HG03196 (cell line): ENCODE results near the gene DDAH1.
"Not testable (repeated sequence)": the region's sequence is repeated elsewhere in the genome, so short reads cannot be mapped to it uniquely, and the experiment has no call there.

ENCODE experiments used
- ATAC-seq: cut with Tn5 transposase; IDR thresholded peaks from one replicate; pipeline ENCODE4 v1.9.1; 2021; ENCODE audit not compliant: unreplicated experiment

The DDAH1 gene

DNA sequence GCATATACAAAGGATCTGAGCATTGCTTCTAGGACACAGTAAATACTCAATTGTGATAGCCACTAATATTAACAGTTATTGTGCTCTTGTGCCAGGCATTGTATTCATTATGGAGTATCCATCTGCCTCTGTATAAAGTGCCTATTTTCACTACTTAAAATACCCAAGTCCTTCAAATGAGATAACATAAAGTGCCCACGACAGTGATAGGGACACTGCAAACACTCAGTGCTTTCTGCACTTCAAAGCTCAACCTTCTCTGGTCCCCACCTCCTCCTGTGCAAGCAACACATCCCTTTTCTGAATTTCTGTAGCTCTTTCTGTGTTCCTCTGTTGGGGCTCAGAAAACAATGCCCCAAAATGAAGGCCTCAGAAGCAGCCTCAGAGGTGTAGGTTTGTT is 6.6 kb upstream of the DDAH1 start:
- ATAC-seq, result no peak

DNA sequence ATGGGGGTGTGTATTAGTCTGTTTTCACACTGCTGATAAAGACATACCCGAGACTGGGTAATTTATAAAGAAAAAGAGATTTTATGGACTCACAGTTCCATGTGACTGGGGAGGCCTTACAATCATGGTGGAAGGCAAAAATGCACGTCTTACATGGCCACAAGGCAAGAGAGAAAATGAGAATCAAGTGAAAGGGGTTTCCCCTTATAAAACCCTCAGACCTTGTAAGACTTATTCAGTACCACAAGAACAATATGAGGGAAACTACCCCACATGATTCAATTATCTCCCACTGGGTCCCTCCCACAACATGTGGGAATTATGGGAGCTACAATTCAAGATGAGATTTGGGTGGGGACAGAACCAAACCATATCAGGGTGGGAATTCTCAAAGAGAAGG is 5.2 kb upstream of the DDAH1 start:
- ATAC-seq, result not testable (repeated sequence)

DNA sequence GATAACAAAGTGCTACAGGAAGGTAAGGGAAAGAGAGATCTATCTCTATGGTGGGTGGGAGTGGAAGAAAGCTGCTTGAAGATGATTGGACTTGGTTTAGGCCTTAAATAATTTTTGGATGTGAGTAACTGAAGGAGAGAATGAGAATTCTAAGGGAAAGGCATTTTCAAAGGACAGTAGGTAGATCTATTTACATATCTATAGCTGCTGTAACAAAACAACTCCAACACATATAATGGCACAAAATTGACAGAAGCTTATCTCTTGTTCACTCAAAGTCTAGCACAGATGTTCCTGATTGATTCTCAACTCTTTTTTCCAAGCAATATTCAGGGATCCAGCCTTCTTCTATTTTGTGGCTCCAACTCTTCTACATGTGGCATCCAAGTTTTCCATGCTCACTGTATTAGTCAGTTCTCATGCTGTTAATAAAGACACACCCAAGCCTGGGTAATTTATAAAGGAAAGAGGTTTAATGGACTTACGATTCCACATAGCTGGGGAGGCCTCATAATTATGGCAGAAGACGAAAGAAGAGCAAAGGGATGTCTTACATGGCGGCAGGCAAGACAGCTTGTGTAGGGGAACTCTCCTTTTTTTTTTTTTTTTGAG is 3.1 kb upstream of the DDAH1 start:
- no peak for ATAC-seq

DNA sequence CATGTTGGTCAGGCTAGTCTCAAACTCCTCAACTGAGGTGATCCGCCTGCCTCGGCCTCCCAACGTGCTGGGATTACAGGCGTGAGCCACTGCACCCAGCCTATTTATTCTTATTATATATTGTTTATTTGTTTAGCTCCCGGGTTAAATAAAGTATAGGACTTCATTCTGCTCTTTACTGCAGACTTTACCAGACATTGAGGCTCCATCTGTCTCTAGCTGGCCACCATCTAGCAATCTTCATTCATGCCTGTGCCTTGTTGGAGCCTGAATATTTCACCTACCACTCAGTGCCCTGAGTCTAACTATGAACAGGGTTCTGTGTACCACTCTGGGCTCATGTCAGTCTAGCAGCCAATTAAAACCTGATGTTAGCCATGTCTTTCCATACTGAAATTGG is 2.1 kb upstream of the DDAH1 start:
- ATAC-seq, result no peak

DNA sequence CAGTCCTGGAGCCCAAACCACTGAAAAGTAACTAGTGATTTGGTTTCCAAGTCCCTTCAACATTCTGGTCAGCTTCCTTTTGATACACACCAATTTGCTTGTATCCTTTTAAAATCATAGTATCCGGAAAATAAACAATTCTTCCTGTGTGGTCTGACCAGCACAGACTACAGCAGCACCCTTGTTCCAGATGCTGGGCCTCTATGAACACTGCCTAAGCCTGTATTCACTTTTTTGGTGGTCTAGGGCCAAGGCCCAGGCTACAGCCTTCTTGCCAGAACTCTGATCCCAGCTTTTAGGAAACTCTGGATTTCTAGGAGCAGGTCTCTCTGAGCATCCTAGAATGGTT is 801 bp upstream of the DDAH1 start:
- ATAC-seq, result no peak

DNA sequence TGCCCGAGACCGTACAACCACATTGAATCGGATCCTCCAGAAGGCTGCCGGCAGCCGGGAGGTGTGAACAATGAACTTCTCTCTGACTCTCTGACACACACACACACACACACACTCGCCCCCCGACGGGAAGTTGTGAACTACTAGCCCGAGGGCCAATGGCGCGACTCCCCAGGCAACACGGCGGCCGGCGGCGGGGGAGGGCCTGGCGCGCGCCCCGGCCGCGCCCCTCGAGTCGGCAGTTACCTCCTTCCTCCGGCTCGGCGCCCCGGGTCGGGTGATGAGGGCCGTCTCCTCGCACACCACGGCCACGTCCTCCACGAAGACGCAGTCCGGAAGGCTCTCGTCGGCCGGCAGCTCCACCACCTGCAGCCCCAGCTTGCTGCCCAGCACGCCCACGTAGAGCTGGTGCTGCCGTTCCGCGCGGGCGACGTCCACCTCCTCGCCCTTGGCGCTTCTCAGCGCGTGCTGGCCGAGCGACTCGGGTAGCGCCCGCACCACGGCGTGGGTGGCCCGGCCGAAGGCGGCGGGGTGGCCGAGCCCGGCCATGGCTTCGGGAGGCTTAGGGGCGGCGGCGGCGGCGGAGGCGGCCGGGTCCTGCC is 361 bp downstream of the DDAH1 start:
- peak; percentile 56 for ATAC-seq

DNA sequence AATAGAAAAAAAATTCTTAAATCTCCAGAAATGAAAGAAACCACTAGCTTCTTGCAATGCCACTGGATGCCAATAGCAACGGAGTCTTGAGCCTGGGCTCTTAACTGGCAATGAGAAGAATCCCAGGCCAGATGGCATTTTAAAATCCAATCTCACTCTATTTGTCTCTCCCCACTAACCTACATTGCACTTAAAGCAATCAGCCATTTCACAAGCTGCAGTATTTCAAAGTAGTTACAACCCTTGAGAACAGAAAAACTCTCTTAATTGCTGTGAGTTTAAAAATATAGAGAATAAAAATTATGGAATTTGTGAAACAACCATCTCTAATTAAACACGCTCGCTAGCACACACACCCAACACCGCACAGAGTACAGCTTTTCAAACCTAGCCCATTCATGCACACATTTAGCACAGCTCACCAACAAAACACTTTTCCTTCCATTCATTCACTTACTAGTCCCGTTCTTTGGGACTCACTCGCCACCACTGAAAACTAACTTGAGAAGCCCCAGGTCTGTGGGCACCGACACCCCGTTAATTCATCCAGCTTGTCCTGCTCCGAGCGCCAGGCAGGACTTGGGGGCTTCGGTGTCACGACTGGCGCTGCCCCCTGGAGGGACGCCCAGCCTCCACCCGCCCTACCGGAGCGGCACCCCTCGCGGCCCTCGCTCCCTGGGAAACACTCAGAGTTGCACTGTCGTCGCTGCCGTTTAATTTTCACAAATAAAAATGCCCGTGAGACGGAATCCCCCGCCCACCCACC is 1.0 kb downstream of the DDAH1 start:
- no peak for ATAC-seq

DNA sequence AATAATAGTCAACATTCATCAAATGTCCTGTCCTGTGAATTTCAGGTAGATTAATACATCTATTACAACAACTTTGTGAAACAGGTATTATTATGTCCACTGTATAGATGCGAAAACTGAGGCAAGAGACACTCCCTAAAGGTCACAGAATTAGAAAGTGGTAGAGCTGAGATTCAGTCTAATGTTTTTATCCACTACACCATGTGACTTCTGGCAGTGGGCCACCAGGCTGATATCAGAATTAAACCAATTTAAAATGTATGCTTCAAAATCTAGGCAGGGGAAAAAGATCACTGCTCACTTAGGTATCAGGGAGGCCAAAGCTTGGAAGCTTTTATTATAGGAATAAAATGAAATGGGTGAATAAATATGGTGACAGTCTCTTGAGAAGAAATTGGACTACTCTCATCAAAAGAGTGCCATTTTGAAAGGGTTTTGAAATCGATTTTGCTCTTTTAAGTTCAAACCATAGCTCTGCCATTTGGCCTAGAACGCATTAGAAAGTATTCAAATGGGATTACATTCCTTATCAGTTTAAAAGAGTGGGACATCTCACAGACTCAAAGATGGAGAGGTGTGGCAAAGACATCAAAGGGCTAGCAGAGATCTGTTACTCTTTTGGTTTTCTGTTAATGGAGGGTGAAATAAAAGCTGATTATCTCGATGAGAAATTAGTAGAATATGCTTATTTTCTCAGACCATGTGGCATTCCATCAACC is 1.9 kb downstream of the DDAH1 start:
- ATAC-seq, result no peak

DNA sequence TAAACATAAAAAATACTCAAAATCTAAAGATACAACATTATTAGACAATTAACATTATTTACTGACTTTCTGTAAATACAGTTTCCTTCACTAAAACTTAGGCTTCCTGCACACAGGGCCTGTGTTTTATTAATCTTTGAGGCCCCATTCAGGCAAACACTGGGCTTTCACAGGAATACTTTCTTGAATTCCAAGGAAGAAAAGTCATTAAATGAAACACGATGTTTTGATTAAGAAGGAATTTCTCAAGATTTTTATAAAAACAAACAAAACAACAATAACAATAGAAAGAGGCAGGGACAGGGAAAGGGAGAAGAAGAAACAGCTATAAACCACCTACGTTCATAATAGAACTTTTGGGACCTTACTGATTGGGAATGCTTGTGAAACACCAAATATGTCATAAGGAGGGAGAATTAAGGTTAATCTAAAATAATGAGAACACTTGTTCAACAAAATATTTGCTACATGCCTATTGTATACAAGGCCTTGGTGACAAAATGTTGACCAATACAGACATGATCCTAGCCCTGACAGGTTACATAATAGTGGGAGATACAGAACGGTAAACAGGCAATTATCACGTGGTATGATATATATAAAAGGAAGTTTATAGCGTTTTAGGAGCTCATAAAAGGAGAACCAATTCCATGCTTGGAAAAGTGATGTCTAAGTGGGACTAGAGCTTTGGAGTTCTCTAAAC is 3.6 kb downstream of the DDAH1 start:
- no peak for ATAC-seq

DNA sequence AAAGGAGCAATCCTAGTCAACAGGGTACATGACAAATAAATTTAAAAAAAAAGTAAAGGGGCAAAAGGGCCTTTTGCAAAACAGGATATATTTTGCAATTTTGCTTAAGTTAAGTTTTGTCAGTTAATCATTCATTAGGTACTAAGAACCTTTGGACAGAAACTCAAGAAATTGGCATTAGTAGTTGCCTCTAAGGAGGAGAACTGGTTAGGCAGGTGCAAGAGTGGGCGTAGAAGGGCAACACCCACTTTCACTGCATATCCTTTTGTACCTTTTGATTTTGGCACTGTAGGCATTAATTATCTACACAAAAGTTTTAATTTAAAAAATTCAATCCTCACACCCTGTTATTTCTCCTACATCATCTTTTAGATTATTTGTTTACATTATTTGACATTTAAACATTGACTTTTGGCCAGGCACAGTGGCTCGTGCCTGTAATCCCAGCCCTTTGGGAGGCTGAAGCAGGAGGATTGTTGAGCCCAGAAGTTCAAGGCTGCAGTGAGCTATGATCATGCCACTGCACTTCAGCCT is 4.3 kb downstream of the DDAH1 start:
- ATAC-seq, result no peak

DNA sequence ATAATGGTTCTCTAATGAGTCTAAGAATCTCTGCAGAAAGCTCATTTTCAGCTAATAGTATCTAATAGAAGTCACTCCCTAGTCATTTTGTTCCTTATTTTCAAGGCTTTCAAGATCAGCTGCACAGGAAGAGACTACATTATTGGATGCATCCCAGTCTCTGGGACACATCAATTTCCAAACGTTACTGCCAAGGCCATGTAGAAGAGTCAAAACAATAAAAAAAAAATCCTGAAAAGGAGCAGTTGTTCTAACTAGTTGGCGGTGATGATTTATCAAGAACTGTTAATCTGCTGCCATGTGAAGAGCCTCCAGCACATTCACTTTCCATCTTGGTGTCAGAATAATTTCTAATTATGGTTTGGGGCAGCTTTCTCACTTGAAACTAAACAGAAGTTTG is 5.7 kb downstream of the DDAH1 start:
- no peak for ATAC-seq

DNA sequence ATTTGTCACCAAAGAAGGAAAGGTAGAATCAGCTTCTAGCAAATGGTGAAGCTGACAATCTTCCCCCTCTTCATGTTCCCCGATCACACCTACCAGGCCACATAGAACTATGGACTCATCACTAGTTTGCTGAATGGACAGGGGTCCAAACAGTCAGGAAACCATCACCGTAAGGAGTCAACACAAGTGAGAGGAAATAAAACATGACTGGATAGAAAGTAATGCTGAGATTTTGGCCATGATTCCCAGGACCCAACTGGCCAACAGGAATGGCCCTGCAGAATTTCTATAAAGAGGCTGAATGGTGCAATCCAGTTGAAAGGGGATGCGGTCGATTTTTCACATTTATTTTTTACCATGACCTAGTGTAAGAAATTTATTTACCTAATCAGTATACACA is 10.7 kb downstream of the DDAH1 start:
- no peak for ATAC-seq

DNA sequence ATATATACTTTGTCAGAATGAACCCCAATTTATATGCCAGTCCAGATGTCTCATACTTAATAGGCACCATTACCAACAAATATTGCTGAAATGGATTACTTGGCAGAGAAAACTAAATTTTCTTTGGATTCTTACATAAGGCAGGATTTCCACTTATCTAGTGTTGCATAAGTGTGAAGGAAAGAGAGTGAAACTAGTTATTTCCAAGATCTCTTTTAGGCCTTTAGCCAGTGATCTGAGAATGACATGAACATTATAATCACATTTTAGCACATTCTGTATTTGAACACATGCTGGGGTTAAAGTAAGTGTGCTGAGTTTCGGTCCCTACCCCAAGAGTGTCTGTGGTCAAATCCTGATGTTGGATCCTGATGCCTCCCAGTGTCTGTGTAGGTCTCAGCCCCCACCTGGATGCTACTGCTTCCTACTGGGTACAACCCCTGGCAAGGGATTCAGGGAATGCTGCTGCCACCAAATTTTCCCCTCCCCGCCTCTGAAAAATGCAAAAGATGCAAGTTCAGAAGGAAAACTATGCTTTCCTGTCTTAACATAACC is 11.2 kb downstream of the DDAH1 start:
- ATAC-seq, result no peak

DNA sequence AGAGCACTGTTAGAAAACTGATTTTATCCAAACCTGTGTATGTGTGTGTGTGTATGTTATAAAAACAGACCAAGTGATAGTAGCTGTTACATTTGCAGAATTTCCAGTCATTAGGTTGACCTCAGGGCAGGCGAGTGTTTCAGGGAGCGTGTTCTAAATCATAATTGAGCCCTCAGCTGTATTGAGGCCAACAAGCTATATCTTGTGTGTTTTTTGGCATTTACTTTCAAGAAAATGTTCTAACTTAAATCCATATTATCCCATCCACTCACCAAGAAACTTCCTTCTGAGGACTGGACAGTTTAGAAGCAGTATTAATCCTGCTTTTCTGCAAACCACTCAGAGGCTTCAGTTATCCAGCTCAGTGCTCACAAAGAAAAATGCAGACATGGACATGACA is 12.0 kb downstream of the DDAH1 start:
- ATAC-seq, result no peak

DNA sequence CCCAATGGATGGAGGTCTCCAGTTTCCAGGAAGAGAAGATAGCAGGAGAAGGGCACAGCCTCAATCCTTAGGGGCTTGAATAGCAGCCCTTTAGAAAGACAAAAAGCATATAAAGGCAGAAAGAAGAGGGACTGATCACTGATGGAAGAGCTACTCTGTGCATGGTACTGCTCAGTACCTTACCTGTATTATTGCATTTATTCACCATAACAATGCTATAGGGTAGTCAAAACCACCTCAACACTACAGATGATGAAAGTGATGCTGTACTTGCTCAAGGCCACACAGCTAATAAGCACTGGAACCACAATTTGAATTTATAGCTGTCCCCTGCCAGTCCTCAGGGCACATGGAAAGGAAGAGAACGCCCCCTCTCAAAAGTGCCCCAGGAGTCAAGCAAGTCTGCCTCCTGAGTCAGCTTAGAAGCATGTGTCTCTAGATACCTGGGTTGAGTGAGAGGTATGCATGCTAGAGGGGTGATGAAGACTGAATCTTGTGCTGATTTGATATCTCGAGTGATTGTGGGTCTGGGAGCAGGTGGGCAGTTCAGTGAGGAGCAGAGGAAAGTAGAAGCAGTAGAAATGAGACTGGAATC is 13.6 kb downstream of the DDAH1 start:
- no peak for ATAC-seq

DNA sequence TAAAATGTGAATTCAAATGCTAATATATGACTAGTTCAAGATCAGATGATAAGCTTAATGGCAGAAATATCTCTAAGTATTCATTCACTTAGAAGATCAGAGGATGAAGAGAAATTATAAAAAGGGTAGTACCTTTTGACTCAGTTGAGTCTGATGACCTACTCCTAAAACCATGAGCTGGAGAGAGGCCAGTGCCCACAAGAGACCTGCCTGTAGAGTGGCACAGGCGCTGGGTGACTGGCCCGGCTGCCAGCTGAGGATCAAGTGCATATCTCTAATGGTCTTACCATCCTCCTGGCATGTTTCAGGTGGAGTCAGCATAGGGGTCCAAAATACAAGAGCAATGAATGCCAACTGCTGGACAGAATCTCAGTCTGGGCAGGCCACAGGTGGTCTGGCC is 14.1 kb downstream of the DDAH1 start:
- ATAC-seq, result no peak

DNA sequence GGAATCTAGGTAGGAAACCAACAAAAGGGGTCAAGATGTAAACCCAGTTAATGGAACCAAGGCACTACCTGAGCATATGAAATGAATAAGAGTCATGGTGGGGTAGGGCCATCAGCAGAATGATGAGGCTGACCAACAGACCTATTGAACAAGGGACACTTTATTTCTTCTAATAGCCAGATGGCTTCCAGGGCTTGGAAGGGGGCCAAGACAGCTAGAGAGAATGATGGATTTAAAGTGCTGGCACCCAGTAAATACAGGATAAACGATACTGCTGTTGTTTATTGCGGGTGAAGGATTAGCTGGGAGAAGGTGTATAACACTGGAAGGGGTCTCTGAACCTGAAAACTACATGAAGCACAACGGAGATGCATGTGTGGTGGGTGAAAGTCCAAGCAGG is 15.6 kb downstream of the DDAH1 start:
- ATAC-seq, result no peak

DNA sequence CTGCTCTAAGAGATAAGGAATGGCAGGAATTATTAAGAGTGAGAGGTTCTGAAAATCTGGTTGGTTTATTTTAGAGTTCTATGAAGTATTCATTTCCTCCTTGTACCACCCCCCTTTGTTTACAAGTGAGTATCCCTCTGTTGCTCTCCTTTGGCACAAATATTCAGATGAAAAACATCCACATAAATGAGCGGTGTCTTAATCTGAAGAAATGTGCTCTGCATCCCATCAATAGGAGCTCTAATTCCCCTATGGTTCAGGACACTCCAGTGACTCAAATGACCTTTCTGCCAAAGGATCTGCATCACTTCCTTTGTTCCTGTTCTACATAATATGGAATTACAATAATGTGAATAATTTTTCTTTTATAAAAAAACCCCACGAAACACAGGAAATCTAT is 16.6 kb downstream of the DDAH1 start:
- no peak for ATAC-seq

DNA sequence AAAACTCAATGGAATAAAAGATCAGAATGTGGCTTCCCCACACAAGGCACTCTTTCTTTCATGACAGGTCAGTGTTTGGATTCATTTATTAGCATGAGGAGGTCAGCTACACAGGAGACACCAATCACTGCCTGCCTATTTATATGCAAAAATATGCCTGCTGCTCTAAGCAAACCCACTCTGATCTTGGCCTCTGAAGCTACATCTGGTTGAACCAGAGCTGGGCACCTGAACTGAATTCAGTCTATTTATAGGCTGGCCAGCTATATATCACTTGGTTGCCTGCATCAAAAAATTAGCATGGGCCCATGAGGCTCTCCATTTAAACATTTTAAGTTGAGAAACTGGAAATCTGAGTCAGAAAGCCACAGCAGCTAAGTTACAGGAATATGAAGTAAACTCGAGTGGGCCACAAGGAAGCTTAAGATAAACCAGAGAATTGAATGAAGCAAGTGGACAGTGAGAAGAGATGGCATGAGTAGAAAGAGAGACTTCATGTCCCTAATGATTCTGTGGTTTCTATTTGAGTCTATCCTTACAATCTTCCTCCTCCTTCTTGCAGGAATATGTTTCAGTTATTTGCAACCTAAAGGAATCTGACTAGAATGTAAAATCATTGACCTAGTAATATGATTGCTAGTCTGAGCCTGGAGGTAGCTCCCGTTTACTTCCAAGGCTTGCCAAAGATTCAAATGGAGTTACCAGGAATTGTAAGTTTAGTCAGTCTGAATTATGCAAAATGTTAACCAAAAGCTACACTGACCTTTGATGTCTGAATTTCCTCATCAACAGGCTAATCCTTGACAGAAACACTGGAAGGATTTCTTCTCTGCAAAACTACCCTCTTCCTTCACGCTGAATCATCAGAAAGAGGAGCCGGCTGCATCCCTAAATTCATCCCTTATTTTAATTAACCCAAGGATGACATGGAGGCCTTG is 17.7 kb downstream of the DDAH1 start:
- no peak for ATAC-seq
